ENCODE results near the gene FBXL4.

The FBXL4 gene

DNA sequence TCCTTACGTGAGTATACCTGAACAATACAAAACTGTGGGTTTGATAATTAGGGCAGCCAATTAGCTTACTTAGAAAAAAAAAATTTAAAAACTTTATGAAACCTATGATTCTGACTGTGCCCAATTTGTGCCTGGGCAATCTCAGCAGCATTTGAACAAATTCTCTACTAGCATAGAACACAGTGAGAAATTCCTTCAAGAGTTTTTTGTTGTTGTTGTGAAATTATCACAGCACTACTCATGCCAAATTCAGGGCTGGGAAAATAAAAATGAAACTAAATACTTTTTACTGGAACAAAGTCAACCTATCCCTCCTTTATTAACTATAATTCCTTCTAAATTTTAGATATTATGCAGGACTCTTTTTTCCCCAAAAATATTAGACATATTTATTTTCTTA, 70.5 kb downstream of the FBXL4 start:
- no peak for DNase-seq

DNA sequence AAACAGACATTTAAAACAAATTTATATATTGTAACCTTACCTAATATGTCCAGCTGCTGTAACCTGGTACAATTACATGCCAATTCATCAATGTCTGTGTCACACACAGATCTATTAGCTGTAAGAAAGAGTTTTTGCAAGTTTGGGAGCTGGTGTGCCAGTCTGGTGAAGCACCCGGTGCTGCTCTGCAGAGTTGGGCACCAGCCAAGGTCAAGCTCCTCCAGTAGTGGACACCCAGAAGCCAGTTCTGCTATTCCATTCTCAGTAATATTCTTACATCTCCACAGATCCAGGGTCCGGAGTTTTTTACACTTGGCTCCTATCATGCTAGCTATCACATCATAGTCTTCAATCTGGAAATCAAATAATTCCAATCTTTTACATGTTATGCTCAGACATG, 72.4 kb downstream of the FBXL4 start:
- DNase-seq, result no peak

GRCh38 chr6:98871821-98872220, 75.9 kb downstream of the FBXL4 start:
- no peak for DNase-seq

DNA sequence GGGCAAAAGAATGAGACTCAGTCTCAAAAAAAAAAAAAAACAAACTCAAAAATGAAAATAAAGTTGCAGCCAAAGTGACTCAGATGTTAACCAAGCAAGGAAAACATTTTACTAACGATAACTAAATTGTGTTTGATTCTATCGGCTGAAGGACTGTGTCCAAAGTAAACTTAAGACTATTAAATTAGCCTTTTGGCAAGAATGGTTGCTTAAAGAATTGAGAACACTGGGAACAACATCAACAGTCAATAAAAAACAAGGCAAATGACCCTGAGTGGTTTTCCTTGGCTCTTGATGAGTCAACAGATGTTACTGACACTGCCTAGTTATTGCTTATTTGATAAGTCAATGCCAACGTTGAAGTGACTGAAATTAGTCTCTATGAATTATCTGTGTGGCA, 76.7 kb downstream of the FBXL4 start:
- no peak for DNase-seq

- DNase-seq, result no peak
Observed at GRCh38 chr6:98864497-98864896, 83.2 kb downstream of the FBXL4 start.

DNA sequence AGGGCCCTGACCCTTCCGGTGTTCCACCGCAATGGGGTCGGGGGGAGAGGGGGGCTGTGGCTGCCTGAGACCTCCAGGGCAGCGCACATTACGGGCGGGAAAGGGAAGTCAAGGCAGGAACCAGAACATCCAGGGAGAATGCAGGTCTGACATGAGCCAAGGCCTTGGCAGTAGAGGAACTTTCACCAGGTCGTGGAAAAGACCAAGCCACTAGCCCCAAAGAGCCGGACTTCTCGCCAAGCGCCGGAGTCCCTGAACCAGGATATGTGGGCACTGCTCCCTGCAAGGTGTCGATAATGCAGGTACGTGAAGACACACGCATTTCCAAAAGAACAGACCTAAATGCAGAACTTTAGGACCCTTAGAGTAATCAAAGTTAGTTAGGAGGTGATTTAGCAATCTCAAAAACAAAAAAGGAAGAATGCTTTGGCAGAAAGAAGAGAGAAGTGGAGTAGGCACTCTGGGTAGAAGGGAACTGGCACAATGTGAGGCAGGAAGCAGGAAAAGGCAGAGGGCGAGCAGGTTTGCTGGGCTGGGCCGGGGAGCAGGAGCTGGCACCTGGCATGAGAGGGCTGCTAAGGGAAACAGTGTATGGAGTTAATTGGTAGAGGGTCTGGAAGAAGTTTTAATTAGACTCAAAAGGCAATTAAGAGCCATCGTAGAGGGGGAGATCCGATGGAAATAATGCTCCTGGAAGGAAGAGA, 99.1 kb downstream of the FBXL4 start:
- DNase-seq, result no peak

- DNase-seq, result no peak
Observed at GRCh38 chr6:98847779-98848538, 99.8 kb downstream of the FBXL4 start.

- no peak for DNase-seq
Observed at GRCh38 chr6:98847416-98847778, 100.3 kb downstream of the FBXL4 start.

DNA sequence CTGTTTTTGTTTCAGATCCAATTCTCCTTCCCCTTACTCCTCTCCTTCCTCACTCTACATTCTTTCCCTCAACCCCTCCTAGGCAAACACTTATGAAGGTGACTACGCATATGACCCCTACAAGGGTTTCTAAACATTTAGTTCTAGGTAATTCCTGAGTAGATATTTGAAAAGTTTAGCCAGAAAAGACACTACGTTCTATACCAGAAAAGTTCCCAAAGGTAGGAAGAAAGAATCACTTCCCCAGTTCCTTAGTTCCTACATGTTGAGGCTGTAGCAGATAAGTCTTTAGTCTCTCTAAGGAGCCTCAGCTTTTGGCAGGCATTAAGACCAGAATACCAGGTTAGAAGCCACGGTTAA, 101.7 kb downstream of the FBXL4 start:
- no peak for DNase-seq

- peak; percentile 6 for DNase-seq
Observed at GRCh38 chr6:98845211-98846020, 102.3 kb downstream of the FBXL4 start.

- DNase-seq, result no peak
Observed at GRCh38 chr6:98844244-98845210, 103.2 kb downstream of the FBXL4 start.

- no peak for DNase-seq
Observed at GRCh38 chr6:98843271-98844243, 104.2 kb downstream of the FBXL4 start.

GRCh38 chr6:98842342-98843180, 105.2 kb downstream of the FBXL4 start:
- no peak for DNase-seq

GRCh38 chr6:98841621-98842341, 106.0 kb downstream of the FBXL4 start:
- DNase-seq, result no peak

DNA sequence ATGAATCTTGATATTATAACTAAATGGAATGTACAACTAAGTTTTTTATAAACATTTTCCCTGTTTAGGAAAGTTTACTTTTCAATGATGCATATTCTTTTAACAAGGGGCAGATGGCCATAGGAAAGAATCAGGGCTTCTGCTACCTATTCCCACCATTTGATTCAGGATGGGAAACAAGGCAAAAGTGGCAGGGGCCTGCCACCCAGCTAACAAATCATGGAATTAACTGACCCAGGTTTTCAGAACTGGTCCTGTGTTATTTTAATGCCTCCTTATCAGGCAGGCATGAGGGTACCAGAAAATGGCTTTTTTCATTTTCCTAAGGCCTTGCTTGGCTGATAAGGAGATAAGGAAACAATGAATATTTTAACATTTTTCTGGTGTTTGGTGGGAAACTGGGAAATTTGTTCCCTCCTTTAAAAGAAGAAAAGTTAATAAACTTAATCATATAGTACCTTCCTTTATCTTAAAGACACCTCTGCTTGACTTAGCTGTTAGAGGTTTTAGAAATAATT, 106.7 kb downstream of the FBXL4 start:
- no peak for DNase-seq

- DNase-seq, result no peak
Observed at GRCh38 chr6:98840385-98840784, 107.4 kb downstream of the FBXL4 start.

GRCh38 chr6:98839781-98840361, 107.9 kb downstream of the FBXL4 start:
- DNase-seq, result no peak

- DNase-seq, result no peak
Observed at GRCh38 chr6:98838975-98839374, 108.8 kb downstream of the FBXL4 start.

DNA sequence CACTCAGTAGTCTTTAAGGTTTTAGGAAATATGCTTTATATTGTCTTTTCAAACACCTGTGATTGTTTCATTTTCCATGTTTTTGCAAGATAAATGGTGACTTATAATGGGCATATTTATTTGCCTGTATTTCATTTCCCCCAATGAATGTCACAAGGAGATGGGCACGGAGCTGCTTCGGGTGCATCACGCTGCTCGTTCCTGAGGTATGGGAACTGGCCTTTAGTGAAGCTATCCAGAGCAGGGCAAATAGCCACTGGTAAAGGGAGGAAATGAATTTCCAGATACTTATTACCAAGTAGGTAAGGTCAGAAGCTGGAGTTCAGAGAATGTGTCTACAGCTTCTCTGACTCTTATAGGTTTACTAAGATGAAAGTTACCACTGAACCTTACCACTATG, 109.7 kb downstream of the FBXL4 start:
- no peak for DNase-seq

Data from NK-92 treated with Interleukin-12 subunit alpha and Interleukin-12 subunit beta, amount 100 ng/mL, for 24 hours (cell line).